Measurements from ENCODE around the gene VSIG10L2.
"Not testable (repeated sequence)": the region's sequence is repeated elsewhere in the genome, so short reads cannot be mapped to it uniquely, and the experiment has no call there.

The VSIG10L2 gene

GRCh38 chr11:125979511-125979910, 33.7 kb downstream of the VSIG10L2 start:
- Histone ChIP-seq H2AFZ (ENCODE audit: low read depth) (no peak overlapping the region), H3K4me1 (ENCODE audit: low read depth, poor library complexity, severe bottlenecking) (no peaks in the 10 kb centered on the region), H3K27me3 (ENCODE audit: insufficient read depth, low read depth) (no peaks in the 10 kb centered on the region), H3K27ac (no peak overlapping the region), H4K20me1 (ENCODE audit: insufficient read depth) (no peaks in the 10 kb centered on the region), H3K36me3 (ENCODE audit: insufficient read depth) (no peaks in the 10 kb centered on the region), H3K79me2 (ENCODE audit: insufficient read depth, low read depth) (no peaks in the 10 kb centered on the region), H3K9ac (no peak overlapping the region), H3K4me2 (no peak overlapping the region), H3K4me3 (IDR thresholded peaks at IDR 0.05; ENCODE audit: insufficient read depth, low read depth, low read length) (no peak overlapping the region)
- no peak for TF ChIP-seq CTCF (conservative IDR thresholded peaks at IDR 0.05; ENCODE audit: low read depth, low read length)

- H3K4me1 ChIP-seq (ENCODE audit: low read depth, poor library complexity, severe bottlenecking): no peaks in the 10 kb centered on the region
- no peak overlapping the region for H3K9ac ChIP-seq
- H3K36me3 ChIP-seq (ENCODE audit: insufficient read depth): no peaks in the 10 kb centered on the region
- TF ChIP-seq CTCF (conservative IDR thresholded peaks at IDR 0.05; ENCODE audit: low read depth, low read length): no peak
- no peaks in the 10 kb centered on the region for H3K79me2 ChIP-seq (ENCODE audit: insufficient read depth, low read depth)
- no peak overlapping the region for H3K27ac ChIP-seq
- no peak overlapping the region for H3K4me2 ChIP-seq
- H2AFZ ChIP-seq (ENCODE audit: low read depth): no peak overlapping the region
- H3K4me3 ChIP-seq (IDR thresholded peaks at IDR 0.05; ENCODE audit: insufficient read depth, low read depth, low read length): no peak overlapping the region
- H4K20me1 ChIP-seq (ENCODE audit: insufficient read depth): no peaks in the 10 kb centered on the region
- no peaks in the 10 kb centered on the region for H3K27me3 ChIP-seq (ENCODE audit: insufficient read depth, low read depth)
Observed at GRCh38 chr11:125980436-125980835, 34.6 kb downstream of the VSIG10L2 start.

- Histone ChIP-seq H3K9ac (no peak overlapping the region), H3K4me3 (IDR thresholded peaks at IDR 0.05; ENCODE audit: insufficient read depth, low read depth, low read length) (no peak overlapping the region), H3K27ac (no peak overlapping the region), H4K20me1 (ENCODE audit: insufficient read depth) (no peaks in the 10 kb centered on the region), H3K27me3 (ENCODE audit: insufficient read depth, low read depth) (no peaks in the 10 kb centered on the region), H3K4me2 (no peak overlapping the region), H3K36me3 (ENCODE audit: insufficient read depth) (no peaks in the 10 kb centered on the region), H2AFZ (ENCODE audit: low read depth) (no peak overlapping the region), H3K4me1 (ENCODE audit: low read depth, poor library complexity, severe bottlenecking) (no peaks in the 10 kb centered on the region), H3K79me2 (ENCODE audit: insufficient read depth, low read depth) (no peaks in the 10 kb centered on the region)
- no peak for TF ChIP-seq CTCF (conservative IDR thresholded peaks at IDR 0.05; ENCODE audit: low read depth, low read length)
Observed at GRCh38 chr11:125982348-125982730, 36.5 kb downstream of the VSIG10L2 start.

- H4K20me1 ChIP-seq (ENCODE audit: insufficient read depth); H3K4me2 ChIP-seq; H3K4me3 ChIP-seq (IDR thresholded peaks at IDR 0.05; ENCODE audit: insufficient read depth, low read depth, low read length); H3K79me2 ChIP-seq (ENCODE audit: insufficient read depth, low read depth); H3K27me3 ChIP-seq (ENCODE audit: insufficient read depth, low read depth); H3K36me3 ChIP-seq (ENCODE audit: insufficient read depth); H3K9ac ChIP-seq; H3K27ac ChIP-seq; H2AFZ ChIP-seq (ENCODE audit: low read depth): not testable (repeated sequence)
- peaks cover 14% of the 10 kb centered on the region for H3K4me1 ChIP-seq (ENCODE audit: low read depth, poor library complexity, severe bottlenecking)
Observed at GRCh38 chr11:125985956-125986355, 40.1 kb downstream of the VSIG10L2 start.

- Histone ChIP-seq H3K4me3 (IDR thresholded peaks at IDR 0.05; ENCODE audit: insufficient read depth, low read depth, low read length) (no peak overlapping the region), H3K79me2 (ENCODE audit: insufficient read depth, low read depth) (no peaks in the 10 kb centered on the region), H3K27me3 (ENCODE audit: insufficient read depth, low read depth) (no peaks in the 10 kb centered on the region), H3K4me2 (no peak overlapping the region), H3K36me3 (ENCODE audit: insufficient read depth) (no peaks in the 10 kb centered on the region), H3K4me1 (ENCODE audit: low read depth, poor library complexity, severe bottlenecking) (peaks cover 22% of the 10 kb centered on the region), H3K27ac (no peak overlapping the region), H3K9ac (no peak overlapping the region), H4K20me1 (ENCODE audit: insufficient read depth) (no peaks in the 10 kb centered on the region), H2AFZ (ENCODE audit: low read depth) (no peak overlapping the region)
- TF ChIP-seq CTCF (conservative IDR thresholded peaks at IDR 0.05; ENCODE audit: low read depth, low read length): no peak
Observed at GRCh38 chr11:125987066-125987641, 41.3 kb downstream of the VSIG10L2 start.
